ENCODE data around the gene ZNFX1. TPM values are rescaled to one million over a fixed set of nuclear protein-coding genes. Genes with fewer than 3 reads are reported as not detected.

ZNFX1 gene
- polyA plus RNA-seq, 1 donor from 2014 or later = 5.4 TPM

DNA sequence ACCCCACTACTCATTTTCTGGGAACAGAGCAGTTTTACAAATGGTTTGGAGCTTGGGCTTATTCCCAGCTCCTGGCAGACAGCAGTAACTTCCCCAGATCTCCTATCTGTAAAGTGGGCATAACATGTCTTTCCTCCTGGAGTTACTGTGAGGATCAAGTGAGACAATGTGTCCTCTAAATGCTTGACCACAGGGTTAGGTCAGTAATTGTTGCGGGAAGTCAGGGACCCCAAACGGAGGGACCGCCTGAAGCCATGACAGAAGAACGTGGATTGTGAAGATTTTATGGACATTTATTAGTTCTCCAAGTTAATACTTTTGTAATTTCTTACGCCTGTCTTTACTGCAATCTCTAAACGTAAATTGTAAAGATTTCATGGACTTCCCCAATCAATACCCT is 15.3 kb upstream of the ZNFX1 start:
- no peaks in the 10 kb centered on the region for H3K27me3 ChIP-seq (ENCODE audit: insufficient read depth, low read depth, low read length)
- TF ChIP-seq SMC3 (conservative IDR thresholded peaks at IDR 0.05; ENCODE audit: poor library complexity) = no peak
- TF ChIP-seq CTCF (IDR thresholded peaks at IDR 0.05; ENCODE audit: poor library complexity, severe bottlenecking) = no peak
- TF ChIP-seq, protein P1, sequence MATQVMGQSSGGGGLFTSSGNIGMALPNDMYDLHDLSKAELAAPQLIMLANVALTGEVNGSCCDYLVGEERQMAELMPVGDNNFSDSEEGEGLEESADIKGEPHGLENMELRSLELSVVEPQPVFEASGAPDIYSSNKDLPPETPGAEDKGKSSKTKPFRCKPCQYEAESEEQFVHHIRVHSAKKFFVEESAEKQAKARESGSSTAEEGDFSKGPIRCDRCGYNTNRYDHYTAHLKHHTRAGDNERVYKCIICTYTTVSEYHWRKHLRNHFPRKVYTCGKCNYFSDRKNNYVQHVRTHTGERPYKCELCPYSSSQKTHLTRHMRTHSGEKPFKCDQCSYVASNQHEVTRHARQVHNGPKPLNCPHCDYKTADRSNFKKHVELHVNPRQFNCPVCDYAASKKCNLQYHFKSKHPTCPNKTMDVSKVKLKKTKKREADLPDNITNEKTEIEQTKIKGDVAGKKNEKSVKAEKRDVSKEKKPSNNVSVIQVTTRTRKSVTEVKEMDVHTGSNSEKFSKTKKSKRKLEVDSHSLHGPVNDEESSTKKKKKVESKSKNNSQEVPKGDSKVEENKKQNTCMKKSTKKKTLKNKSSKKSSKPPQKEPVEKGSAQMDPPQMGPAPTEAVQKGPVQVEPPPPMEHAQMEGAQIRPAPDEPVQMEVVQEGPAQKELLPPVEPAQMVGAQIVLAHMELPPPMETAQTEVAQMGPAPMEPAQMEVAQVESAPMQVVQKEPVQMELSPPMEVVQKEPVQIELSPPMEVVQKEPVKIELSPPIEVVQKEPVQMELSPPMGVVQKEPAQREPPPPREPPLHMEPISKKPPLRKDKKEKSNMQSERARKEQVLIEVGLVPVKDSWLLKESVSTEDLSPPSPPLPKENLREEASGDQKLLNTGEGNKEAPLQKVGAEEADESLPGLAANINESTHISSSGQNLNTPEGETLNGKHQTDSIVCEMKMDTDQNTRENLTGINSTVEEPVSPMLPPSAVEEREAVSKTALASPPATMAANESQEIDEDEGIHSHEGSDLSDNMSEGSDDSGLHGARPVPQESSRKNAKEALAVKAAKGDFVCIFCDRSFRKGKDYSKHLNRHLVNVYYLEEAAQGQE (IDR thresholded peaks at IDR 0.05; ENCODE audit: borderline replicate concordance) = no peak
- TF ChIP-seq MXI1 (conservative IDR thresholded peaks at IDR 0.05; ENCODE audit: poor library complexity, severe bottlenecking) = no peak
- no peak for TF ChIP-seq TAF1 (IDR thresholded peaks at IDR 0.05; ENCODE audit: low read depth)
- no peak for TF ChIP-seq POLR2AphosphoS5 (IDR thresholded peaks at IDR 0.05)
- TF ChIP-seq EZH2 (IDR thresholded peaks at IDR 0.05; ENCODE audit: borderline replicate concordance, insufficient read depth, low read length, poor library complexity, severe bottlenecking) = no peak
- TF ChIP-seq EP300 (conservative IDR thresholded peaks at IDR 0.05; ENCODE audit: poor library complexity, severe bottlenecking) = no peak
- TF ChIP-seq RAD21 (conservative IDR thresholded peaks at IDR 0.05) = no peak
- H4K20me1 ChIP-seq (ENCODE audit: insufficient read depth) = no peaks in the 10 kb centered on the region
- H3K4me2 ChIP-seq (ENCODE audit: low read length) = no peak overlapping the region
- no peak overlapping the region for H3K27ac ChIP-seq (ENCODE audit: low read length)
- no peaks in the 10 kb centered on the region for H3K79me2 ChIP-seq (replicated peaks; ENCODE audit: insufficient read depth, low read length)
- no peaks in the 10 kb centered on the region for H3K9me3 ChIP-seq (ENCODE audit: low read length)
- no peak overlapping the region for H3K9ac ChIP-seq (ENCODE audit: low read length)
- no peaks in the 10 kb centered on the region for H3K9me2 ChIP-seq (ENCODE audit: insufficient read depth, low read length)
- H3K36me3 ChIP-seq (ENCODE audit: insufficient read depth, low read length) = peaks cover 30% of the 10 kb centered on the region
- H3F3A ChIP-seq (ENCODE audit: insufficient read depth, low read length, poor library complexity, severe bottlenecking) = no peaks in the 10 kb centered on the region
- H2AFZ ChIP-seq (ENCODE audit: low read depth, low read length) = no peak overlapping the region
- H3K4me3 ChIP-seq (ENCODE audit: low read length) = no peak overlapping the region

- Histone ChIP-seq H4K20me1 (ENCODE audit: insufficient read depth) (no peaks in the 10 kb centered on the region), H3K4me2 (ENCODE audit: low read length) (no peak overlapping the region), H3K27me3 (ENCODE audit: insufficient read depth, low read depth, low read length) (no peaks in the 10 kb centered on the region), H3K79me2 (replicated peaks; ENCODE audit: insufficient read depth, low read length) (peaks cover 5% of the 10 kb centered on the region), H3F3A (ENCODE audit: insufficient read depth, low read length, poor library complexity, severe bottlenecking) (no peaks in the 10 kb centered on the region), H3K9me3 (ENCODE audit: low read length) (no peaks in the 10 kb centered on the region), H3K27ac (ENCODE audit: low read length) (no peak overlapping the region), H3K9me2 (ENCODE audit: insufficient read depth, low read length) (no peaks in the 10 kb centered on the region), H3K9ac (ENCODE audit: low read length) (no peak overlapping the region), H3K36me3 (ENCODE audit: insufficient read depth, low read length) (peaks cover 32% of the 10 kb centered on the region), H3K4me3 (ENCODE audit: low read length) (no peak overlapping the region), H2AFZ (ENCODE audit: low read depth, low read length) (no peak overlapping the region)
- TF ChIP-seq MXI1 (conservative IDR thresholded peaks at IDR 0.05; ENCODE audit: poor library complexity, severe bottlenecking) = no peak
- no peak for TF ChIP-seq EP300 (conservative IDR thresholded peaks at IDR 0.05; ENCODE audit: poor library complexity, severe bottlenecking)
- TF ChIP-seq TAF1 (IDR thresholded peaks at IDR 0.05; ENCODE audit: low read depth) = no peak
- TF ChIP-seq, protein P1 (IDR thresholded peaks at IDR 0.05; ENCODE audit: borderline replicate concordance) = no peak
- TF ChIP-seq POLR2AphosphoS5 (IDR thresholded peaks at IDR 0.05) = no peak
- no peak for TF ChIP-seq SMC3 (conservative IDR thresholded peaks at IDR 0.05; ENCODE audit: poor library complexity)
- no peak for TF ChIP-seq RAD21 (conservative IDR thresholded peaks at IDR 0.05)
- no peak for TF ChIP-seq CTCF (IDR thresholded peaks at IDR 0.05; ENCODE audit: poor library complexity, severe bottlenecking)
- no peak for TF ChIP-seq EZH2 (IDR thresholded peaks at IDR 0.05; ENCODE audit: borderline replicate concordance, insufficient read depth, low read length, poor library complexity, severe bottlenecking)
Measured at GRCh38 chr20:49292010-49292409, 14.2 kb upstream of the ZNFX1 start.

All from neural cell (in vitro differentiated cells).